Trophoblast cell (in vitro differentiated cells and primary cell): ENCODE measurements around the gene TMEM205.
"Not testable (repeated sequence)": the region's sequence is repeated elsewhere in the genome, so short reads cannot be mapped to it uniquely, and the experiment has no call there.

Source experiments
- DNase-seq, 2 donors: peaks; one replicate each; pipeline ENCODE4 v3.0.0-alpha.2; 2016
- H2AFZ ChIP-seq: 2 replicates; pipeline ENCODE4 v1.6.1; 2013; ENCODE audit warnings: low read length, moderate library complexity, mild to moderate bottlenecking; ENCODE audit not compliant: insufficient read depth, poor library complexity
- H2AK5ac ChIP-seq: 2 replicates; pipeline ENCODE4 v1.6.1; 2013; ENCODE audit warnings: mild to moderate bottlenecking, low read length
- H2BK120ac ChIP-seq: 2 replicates; pipeline ENCODE4 v1.6.1; 2013; ENCODE audit warnings: low read length, mild to moderate bottlenecking, moderate library complexity; ENCODE audit not compliant: insufficient read depth, poor library complexity
- H2BK12ac ChIP-seq: 2 replicates; pipeline ENCODE4 v1.6.1; 2013; ENCODE audit warnings: mild to moderate bottlenecking, low read length, moderate library complexity
- H2BK5ac ChIP-seq: 2 replicates; pipeline ENCODE4 v1.6.1; 2013; ENCODE audit warnings: low read length, low read depth, moderate library complexity, mild to moderate bottlenecking; ENCODE audit not compliant: poor library complexity
- H3K14ac ChIP-seq: 2 replicates; pipeline ENCODE4 v1.6.1; 2013; ENCODE audit warnings: mild to moderate bottlenecking, low read length
- H3K18ac ChIP-seq: 2 replicates; pipeline ENCODE4 v1.6.1; 2013; ENCODE audit warnings: mild to moderate bottlenecking, low read length
- H3K23ac ChIP-seq: 2 replicates; pipeline ENCODE4 v1.6.1; 2013; ENCODE audit warnings: low read length
- H3K27ac ChIP-seq: 2 replicates; pipeline ENCODE4 v1.5.1; 2013; ENCODE audit warnings: low read depth, mild to moderate bottlenecking, inconsistent platforms, low read length, moderate library complexity
- H3K27me3 ChIP-seq: 2 replicates; pipeline ENCODE4 v1.6.1; 2013; ENCODE audit warnings: inconsistent platforms, mild to moderate bottlenecking, low read length, moderate library complexity; ENCODE audit not compliant: insufficient read depth
- H3K36me3 ChIP-seq, 2 experiments: 1 replicate in 1 of 2; 2 replicates in 1 of 2; pipeline ENCODE4 v1.6.1; 2013; ENCODE audit warnings: low read length in 2 of 2, mild to moderate bottlenecking in 2 of 2, moderate library complexity in 1 of 2; ENCODE audit not compliant: insufficient read depth in 2 of 2, control insufficient read depth in 1 of 2
- H3K4ac ChIP-seq: 2 replicates; pipeline ENCODE4 v1.6.1; 2013; ENCODE audit warnings: low read depth, mild to moderate bottlenecking, low read length, moderate library complexity
- H3K4me1 ChIP-seq, 2 experiments: 1 replicate in 1 of 2; 2 replicates in 1 of 2; pipeline ENCODE4 v1.6.1; 2013; ENCODE audit warnings: low read length in 2 of 2, mild to moderate bottlenecking in 2 of 2, moderate library complexity in 1 of 2; ENCODE audit not compliant: insufficient read depth in 2 of 2, control insufficient read depth in 1 of 2
- H3K4me2 ChIP-seq: 2 replicates; pipeline ENCODE4 v1.6.1; 2013; ENCODE audit warnings: inconsistent platforms, mild to moderate bottlenecking, low read length, moderate library complexity
- H3K4me3 ChIP-seq: 2 replicates; pipeline ENCODE4 v1.5.1; 2013; ENCODE audit warnings: mild to moderate bottlenecking, low read depth, low read length, inconsistent platforms
- H3K79me1 ChIP-seq: one replicate; pipeline ENCODE4 v1.6.1; 2013; ENCODE audit warnings: low read length
- H3K79me2 ChIP-seq: 2 replicates; pipeline ENCODE4 v1.6.1; 2013; ENCODE audit warnings: low read length, mild to moderate bottlenecking; ENCODE audit not compliant: control insufficient read depth, insufficient read depth, poor library complexity
- H3K9ac ChIP-seq: 2 replicates; pipeline ENCODE4 v1.6.1; 2013; ENCODE audit warnings: mild to moderate bottlenecking, low read length
- H3K9me3 ChIP-seq: 2 replicates; pipeline ENCODE4 v1.6.1; 2013; ENCODE audit warnings: low read depth, mild to moderate bottlenecking, control low read depth, inconsistent platforms, low read length; ENCODE audit not compliant: insufficient read depth
- H4K12ac ChIP-seq: 2 replicates; pipeline ENCODE4 v1.6.1; 2013; ENCODE audit warnings: low read depth, mild to moderate bottlenecking, low read length, moderate library complexity
- H4K8ac ChIP-seq: 2 replicates; pipeline ENCODE4 v1.6.1; 2013; ENCODE audit warnings: low read depth, mild to moderate bottlenecking, low read length, moderate library complexity
- H4K91ac ChIP-seq: one replicate; pipeline ENCODE4 v1.6.1; 2013; ENCODE audit warnings: low read depth, mild to moderate bottlenecking, low read length, moderate library complexity
- WGBS: extraction: QIAGEN DNeasy Blood & Tissue Kit; methylation state at CpG from one replicate; pipeline ENCODE4 v1.1.7; 2013; ENCODE audit warnings: missing lambda C conversion rate; ENCODE audit not compliant: insufficient read length, insufficient coverage; ENCODE audit errors: extremely low coverage; 5-methylcytosine and 5-hydroxymethylcytosine counted together

TMEM205 gene

DNA sequence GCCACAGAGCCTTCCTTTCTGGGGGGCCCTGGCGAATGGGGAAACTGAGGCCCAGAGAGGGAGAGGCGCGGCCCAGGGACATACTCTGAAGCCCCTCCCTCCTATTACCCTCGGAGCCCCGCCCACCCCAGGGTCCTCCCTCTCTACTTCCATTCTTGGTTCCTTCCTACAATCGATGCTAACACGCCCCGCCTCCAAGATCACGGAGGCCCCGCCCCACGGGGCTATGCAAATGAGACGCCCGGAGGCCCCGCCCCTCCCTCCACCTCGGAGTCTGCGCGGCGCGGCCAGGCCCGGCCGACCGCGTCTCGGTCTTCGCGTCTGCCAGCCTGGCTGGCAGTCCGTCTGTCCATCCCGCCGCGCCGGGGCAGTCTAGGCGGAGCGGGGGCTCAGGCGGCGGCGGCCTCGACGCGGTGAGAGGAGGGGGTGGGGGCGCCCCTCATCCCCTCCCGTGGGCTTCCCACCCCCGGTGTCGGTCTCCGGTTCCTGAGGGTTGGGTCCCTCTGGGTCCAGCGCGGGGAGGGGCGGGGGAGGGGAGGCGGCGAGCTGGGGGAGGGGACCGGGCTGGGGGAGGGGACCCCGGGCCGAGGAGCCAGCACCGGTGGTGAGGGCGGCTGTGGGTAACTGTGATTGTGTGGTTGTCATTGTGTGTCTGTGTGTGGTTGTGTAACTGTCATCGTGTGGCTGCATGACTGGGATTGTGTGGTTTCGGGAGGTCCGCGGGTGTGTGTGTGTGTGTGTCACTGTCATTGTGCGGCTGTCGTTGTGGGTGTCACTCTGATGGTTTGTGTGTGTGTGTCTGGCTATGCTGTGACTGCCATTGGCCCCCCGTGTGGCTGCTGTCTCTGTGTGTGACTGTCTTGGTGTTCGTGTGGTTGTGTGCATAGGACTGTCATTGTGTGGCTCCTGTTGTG lies 9.3 kb upstream of the TMEM205 start, which contains the start of gene PLPPR2:
TSS of gene PLPPR2 (plus strand) at position 273 of the 914 bp plus-strand sequence. CDS start 2,242 bp downstream, outside the sequence.
- no peak within 1 kb of the TSS for H4K12ac ChIP-seq
- no peak within 1 kb of the TSS for H3K27ac ChIP-seq
- no peak within 1 kb of the TSS for H2AK5ac ChIP-seq
- peak within 1 kb of the TSS; percentile 60 for H3K4me2 ChIP-seq
- no peak within 1 kb of the TSS for H2BK120ac ChIP-seq
- no peaks in the 10 kb centered on the region for H3K79me1 ChIP-seq
- H2AFZ ChIP-seq: no peak within 1 kb of the TSS
- H2BK5ac ChIP-seq: no peak within 1 kb of the TSS
- no peaks in the 10 kb centered on the region for H3K79me2 ChIP-seq
- peak; percentile 88 to 93 for DNase-seq
- H3K9me3 ChIP-seq: peaks cover 6% of the 10 kb centered on the region
- H3K27me3 ChIP-seq: no peaks in the 10 kb centered on the region
- no peak within 1 kb of the TSS for H3K18ac ChIP-seq
- no CpG with 5 or more reads among the region's 62 CpGs for WGBS
- peaks cover 0 to 6% of the 10 kb centered on the region in 2 experiments for H3K4me1 ChIP-seq
- no peaks in the 10 kb centered on the region for H3K36me3 ChIP-seq
- no peak within 1 kb of the TSS for H2BK12ac ChIP-seq
- no peak within 1 kb of the TSS for H4K91ac ChIP-seq
- no peak within 1 kb of the TSS for H3K23ac ChIP-seq
- H4K8ac ChIP-seq: peak within 1 kb of the TSS; percentile 68
- no peak within 1 kb of the TSS for H3K14ac ChIP-seq
- no peak within 1 kb of the TSS for H3K4ac ChIP-seq
- H3K4me3 ChIP-seq: peak within 1 kb of the TSS; percentile 44
- no peak within 1 kb of the TSS for H3K9ac ChIP-seq

DNA sequence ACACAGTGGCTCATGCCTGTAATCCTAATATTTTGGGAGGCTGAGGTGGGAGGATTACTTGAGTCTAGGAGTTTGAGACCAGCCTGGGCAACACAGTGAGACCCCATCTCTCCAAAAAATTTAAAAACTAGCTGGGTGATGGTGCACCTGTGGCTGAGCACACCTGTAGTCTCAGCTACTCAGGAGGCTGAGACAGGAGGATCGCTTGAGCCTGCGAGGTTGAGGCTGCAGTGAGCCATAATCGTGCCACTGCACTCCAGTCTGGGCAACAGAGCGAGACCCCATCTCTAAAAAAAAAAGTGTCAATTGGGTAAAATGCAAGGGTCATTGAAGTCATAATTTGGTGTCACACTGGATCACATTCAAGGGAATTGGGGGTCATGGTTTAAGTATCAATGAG lies 8.0 kb upstream of the TMEM205 start:
- not testable (repeated sequence) for H3K23ac ChIP-seq, H4K12ac ChIP-seq
- no CpG with 5 or more reads among the region's 4 CpGs for WGBS

DNA sequence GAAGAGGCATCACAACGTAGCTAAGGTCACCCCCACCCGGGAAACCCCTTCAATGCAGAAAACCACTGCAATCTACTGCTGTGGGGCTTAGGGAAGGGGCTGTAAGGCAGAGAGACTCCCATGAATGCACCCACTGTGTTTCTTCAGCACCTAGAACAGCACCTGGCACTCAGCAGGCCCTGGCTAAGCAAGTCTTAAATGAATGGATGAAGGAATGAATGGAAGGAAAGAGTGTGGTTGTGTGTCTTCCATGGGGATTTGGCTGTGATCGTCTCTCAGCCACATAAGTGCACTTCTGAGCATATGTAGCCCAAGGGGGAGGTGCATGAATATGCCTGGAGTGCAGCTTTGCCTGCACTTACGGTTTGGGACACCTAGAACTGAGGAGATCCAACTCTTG lies 3.1 kb upstream of the TMEM205 start:
- H3K27ac ChIP-seq: no peak overlapping the region
- no CpG with 5 or more reads among the region's 4 CpGs for WGBS
- H3K4me2 ChIP-seq: no peak overlapping the region
- H3K79me1 ChIP-seq: peaks cover 3% of the 10 kb centered on the region
- DNase-seq: no peak
- no peak overlapping the region for H3K4ac ChIP-seq
- H3K4me3 ChIP-seq: no peak overlapping the region
- no peak overlapping the region for H3K14ac ChIP-seq
- H3K79me2 ChIP-seq: no peaks in the 10 kb centered on the region
- H2BK120ac ChIP-seq: no peak overlapping the region
- H4K91ac ChIP-seq: no peak overlapping the region
- H2BK12ac ChIP-seq: no peak overlapping the region
- H4K12ac ChIP-seq: no peak overlapping the region
- peaks cover 6 to 7% of the 10 kb centered on the region in 2 experiments for H3K4me1 ChIP-seq
- no peak overlapping the region for H2BK5ac ChIP-seq
- H4K8ac ChIP-seq: no peak overlapping the region
- H3K9me3 ChIP-seq: peaks cover 11% of the 10 kb centered on the region
- H3K27me3 ChIP-seq: no peaks in the 10 kb centered on the region
- no peak overlapping the region for H3K23ac ChIP-seq
- no peaks in the 10 kb centered on the region for H3K36me3 ChIP-seq
- H2AFZ ChIP-seq: no peak overlapping the region
- H3K18ac ChIP-seq: no peak overlapping the region
- no peak overlapping the region for H2AK5ac ChIP-seq
- H3K9ac ChIP-seq: no peak overlapping the region

More for the DNA sequence above, 8.0 kb upstream of the TMEM205 start:
- not testable (repeated sequence) for H3K4me1 ChIP-seq, H2AK5ac ChIP-seq, H3K27ac ChIP-seq, H2BK5ac ChIP-seq, H2BK120ac ChIP-seq, H4K8ac ChIP-seq, H3K4me3 ChIP-seq, H3K18ac ChIP-seq, H2AFZ ChIP-seq, H3K27me3 ChIP-seq, H3K14ac ChIP-seq, H4K91ac ChIP-seq, H3K4me2 ChIP-seq, H3K36me3 ChIP-seq, H3K4ac ChIP-seq, H3K79me2 ChIP-seq, H3K79me1 ChIP-seq, DNase-seq, H3K9me3 ChIP-seq, H3K9ac ChIP-seq, H2BK12ac ChIP-seq

DNA sequence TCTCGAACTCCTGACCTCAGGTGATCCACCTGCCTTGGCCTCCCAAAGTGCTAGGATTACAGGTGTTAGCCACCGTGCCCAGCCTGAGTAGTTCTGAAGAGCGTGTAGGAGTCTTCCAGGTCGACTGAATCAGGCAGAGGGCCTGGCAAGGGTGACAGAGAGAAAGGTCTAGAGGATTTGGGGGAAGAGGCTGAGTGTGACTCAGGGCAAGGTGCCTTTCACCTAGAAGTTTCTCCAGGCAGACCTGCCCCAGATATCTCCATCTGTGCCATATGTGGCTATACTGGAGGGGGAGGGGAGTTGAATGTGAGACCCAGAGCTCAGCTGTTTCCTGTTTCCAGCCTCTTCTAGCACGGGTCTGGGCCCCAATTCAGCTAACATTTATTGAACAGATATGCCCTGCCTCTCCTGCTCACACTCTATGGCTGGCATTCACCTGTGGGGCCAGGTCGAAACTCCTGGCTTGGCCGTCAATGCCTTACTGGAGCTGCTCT lies 1.5 kb upstream of the TMEM205 start:
- H3K4me1 ChIP-seq: peaks cover 6 to 7% of the 10 kb centered on the region in 2 experiments
- DNase-seq: no peak
- H3K9ac ChIP-seq: no peak overlapping the region
- H2BK120ac ChIP-seq: no peak overlapping the region
- H3K4me3 ChIP-seq: no peak overlapping the region
- H3K14ac ChIP-seq: no peak overlapping the region
- no peaks in the 10 kb centered on the region for H3K36me3 ChIP-seq
- H3K4me2 ChIP-seq: no peak overlapping the region
- H3K18ac ChIP-seq: no peak overlapping the region
- no peak overlapping the region for H2AFZ ChIP-seq
- H3K9me3 ChIP-seq: peaks cover 11% of the 10 kb centered on the region
- no CpG with 5 or more reads among the region's 7 CpGs for WGBS
- no peak overlapping the region for H3K23ac ChIP-seq
- H4K91ac ChIP-seq: no peak overlapping the region
- no peaks in the 10 kb centered on the region for H3K79me2 ChIP-seq
- no peak overlapping the region for H3K4ac ChIP-seq
- H2BK12ac ChIP-seq: no peak overlapping the region
- H4K12ac ChIP-seq: no peak overlapping the region
- no peak overlapping the region for H2AK5ac ChIP-seq
- H3K27me3 ChIP-seq: no peaks in the 10 kb centered on the region
- no peak overlapping the region for H2BK5ac ChIP-seq
- no peak overlapping the region for H4K8ac ChIP-seq
- H3K27ac ChIP-seq: no peak overlapping the region
- H3K79me1 ChIP-seq: peaks cover 3% of the 10 kb centered on the region
